ENCODE measurements around the gene SLC5A4.
"Not testable (repeated sequence)": the region's sequence is repeated elsewhere in the genome, so short reads cannot be mapped to it uniquely, and the experiment has no call there.

Gene SLC5A4

DNA sequence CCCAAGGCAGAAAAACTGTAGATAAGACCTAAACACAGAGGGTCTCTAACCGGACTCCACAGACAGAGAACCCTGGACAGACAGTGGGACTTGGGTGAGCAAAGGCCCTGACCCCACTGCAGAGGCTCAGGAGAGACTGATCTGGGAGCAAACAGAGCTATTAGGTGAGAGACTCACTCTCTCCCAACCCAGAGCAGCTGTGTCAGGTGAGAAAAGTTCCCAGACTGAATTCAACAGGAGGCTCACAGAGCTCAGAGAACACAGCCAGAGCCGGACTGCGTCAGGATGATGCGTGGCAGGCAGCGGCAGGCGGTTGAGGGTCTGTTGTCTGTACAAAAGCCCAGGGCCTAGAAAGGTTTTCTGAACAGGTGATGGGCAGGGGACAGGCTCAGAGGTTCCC, 55.8 kb downstream of the SLC5A4 start:
- no peak for DNase-seq

DNA sequence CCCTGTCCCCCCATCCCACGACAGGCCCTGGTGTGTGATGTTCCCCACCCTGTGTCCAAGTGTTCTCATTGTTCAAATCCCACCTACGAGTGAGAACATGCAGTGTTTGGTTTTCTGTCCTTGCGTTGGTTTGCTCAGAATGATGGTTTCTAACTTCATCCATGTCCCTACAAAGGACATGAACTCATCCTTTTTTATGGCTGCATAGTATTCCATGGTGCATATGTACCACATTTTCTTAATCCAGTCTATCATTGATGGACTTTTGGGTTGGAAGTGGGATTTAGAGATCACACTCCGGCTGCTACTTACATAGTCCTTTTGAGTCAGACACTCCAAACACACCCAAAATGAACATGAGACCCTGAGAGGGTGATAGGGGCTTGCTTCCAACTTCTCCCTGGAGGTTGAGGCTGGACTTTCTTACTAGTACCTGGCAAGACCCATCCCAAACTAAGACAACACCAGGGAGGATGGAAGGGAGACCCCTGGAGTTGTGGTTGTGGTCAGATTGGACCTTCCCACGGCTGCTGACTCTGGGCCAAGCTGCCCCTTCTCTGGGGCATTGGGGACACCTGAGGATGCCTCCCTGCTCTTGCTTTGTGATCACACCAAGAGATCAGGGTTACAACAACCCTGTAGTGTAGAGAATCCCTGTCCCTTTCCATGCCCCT, 57.5 kb downstream of the SLC5A4 start:
- DNase-seq, result not testable (repeated sequence)

DNA sequence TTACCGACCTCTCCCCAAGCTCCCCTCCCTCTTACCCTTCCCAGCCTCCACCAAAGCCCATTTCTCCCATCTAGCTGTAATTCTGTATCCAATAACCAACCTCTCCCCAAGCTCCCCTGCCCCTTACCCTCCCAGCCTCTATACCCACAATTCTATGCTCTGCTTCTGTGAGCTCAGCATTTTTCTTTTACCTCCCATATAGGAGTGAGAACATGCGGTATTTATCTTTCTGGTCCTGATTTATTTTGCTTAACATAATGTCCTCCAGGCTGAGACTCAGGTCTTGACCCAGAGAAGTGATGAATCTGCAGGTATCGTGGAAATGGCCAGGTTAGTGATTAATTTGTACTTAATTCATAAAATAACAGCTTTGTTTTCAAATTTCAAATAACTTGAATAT, 59.2 kb downstream of the SLC5A4 start:
- DNase-seq, result not testable (repeated sequence)

DNA sequence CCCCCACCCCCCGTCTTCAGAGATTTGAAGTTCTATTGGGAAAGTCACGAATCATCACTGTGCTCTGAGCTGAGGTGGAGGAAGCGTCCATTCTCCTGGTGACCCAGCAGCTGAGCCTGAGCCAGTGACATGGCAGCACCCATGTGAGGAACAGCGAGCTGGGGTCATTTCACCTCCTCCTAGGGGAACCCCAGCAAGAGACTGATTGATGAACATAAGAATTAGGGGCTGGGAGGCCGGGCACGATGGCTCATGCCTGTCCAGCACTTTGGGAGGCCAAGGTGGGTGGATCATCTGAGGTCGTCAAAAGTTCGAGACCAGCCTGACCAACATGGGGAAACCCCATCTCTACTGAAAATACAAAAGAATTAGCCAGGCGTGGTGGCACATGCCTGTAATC, 61.8 kb downstream of the SLC5A4 start:
- DNase-seq, result not testable (repeated sequence)

DNA sequence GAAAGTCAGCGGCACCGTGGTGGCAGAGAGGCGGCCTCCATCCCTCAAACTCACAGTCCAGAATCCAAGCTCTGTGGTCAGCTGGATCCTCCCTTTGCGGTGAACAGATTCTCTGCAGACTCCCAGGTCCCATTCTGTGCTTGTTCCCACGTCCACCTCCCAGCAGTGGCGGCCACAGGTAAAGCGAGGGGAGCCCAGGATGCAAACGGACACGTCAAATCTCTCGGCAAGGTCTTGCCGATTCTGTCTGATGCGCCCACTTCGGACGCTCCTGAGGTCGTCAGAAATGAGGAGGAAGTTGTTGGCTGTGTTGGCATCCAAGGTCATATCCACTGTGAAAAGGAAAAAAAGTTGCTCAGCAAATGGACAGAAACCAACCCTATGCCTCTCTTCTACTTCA, 64.1 kb downstream of the SLC5A4 start:
- not testable (repeated sequence) for DNase-seq

DNA sequence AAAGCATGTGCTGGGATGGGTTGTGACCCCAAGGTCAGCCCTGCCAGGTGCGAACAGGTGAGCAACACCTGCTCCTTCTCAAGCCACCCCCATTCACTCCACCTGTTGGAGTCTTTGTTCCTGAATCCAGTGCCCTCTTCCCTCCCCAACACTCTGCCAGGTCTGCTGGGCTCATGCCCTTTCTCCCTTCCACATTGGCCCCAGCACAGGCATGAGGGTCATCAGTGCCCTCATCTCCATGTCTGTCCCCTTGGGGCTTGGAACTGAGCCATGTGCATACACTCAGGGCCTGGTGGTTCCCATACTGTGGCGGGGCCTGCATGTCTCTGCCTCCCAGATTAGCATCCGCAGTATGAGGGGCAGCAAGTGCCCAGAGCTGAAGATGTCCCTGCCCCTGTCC, 69.3 kb downstream of the SLC5A4 start:
- no peak for DNase-seq

DNA sequence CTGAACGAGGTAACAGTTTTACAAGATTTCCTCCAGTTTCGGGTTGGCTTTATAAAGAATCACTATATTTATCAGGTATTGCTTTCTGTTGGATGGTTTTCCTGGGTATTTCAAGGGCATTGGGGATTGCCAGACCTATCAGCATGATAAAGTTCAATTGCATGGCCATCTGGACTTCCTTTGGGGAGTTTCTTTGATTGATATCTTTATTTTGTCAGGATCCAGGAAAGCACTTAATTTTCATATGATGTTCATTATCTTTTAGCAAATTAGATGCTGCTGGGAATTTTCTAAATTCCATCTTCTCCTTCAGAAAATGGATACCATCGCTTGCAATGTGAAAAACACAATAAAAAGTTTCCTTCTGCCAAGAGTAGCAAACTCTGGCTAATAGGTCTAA, 71.5 kb downstream of the SLC5A4 start:
- DNase-seq, result no peak

DNA sequence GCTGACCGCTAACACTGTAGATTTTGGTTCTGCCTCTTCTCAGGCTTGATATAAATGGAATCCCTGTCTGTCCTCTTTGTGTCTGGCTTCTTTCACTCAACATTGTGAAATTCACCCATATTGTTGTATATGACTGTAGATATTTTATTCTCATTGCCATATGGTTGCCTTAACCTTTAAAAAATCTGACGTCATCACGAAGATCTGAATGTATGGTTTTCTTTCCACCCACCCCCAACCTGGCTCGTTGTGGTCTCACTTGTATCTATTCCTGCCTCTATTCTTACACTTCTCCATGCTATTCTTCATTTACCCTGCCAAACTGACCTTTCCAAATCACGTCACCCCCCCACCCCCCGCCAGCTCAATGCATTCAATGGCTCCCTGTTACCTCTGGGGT, 74.1 kb downstream of the SLC5A4 start:
- DNase-seq, result no peak

DNA sequence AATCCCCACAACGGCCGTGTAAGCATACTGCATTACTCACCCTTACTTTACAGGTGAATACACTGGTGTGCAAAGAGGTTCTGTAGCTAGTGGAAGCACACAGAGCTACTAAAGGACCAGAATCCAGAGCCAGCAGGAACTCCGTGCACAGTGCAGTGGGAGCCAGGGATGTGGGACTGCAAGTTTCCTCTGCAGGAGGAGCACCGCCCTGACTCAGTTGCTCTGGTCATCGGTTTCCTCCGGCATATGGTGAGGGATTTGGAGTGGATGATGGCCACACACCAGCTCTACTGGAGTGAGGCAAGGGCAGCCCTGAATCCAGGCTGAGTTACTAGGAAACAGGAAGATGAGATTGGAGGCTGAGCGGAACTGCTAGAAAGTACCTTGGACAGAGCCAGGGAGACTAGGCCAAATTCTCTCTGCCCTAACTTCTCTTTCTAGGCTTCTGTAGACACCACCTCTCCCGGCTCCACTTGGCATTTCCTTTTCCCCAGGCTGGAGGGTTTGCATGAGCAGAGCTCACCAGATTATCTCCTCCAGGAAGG, 77.9 kb downstream of the SLC5A4 start:
- no peak for DNase-seq

DNA sequence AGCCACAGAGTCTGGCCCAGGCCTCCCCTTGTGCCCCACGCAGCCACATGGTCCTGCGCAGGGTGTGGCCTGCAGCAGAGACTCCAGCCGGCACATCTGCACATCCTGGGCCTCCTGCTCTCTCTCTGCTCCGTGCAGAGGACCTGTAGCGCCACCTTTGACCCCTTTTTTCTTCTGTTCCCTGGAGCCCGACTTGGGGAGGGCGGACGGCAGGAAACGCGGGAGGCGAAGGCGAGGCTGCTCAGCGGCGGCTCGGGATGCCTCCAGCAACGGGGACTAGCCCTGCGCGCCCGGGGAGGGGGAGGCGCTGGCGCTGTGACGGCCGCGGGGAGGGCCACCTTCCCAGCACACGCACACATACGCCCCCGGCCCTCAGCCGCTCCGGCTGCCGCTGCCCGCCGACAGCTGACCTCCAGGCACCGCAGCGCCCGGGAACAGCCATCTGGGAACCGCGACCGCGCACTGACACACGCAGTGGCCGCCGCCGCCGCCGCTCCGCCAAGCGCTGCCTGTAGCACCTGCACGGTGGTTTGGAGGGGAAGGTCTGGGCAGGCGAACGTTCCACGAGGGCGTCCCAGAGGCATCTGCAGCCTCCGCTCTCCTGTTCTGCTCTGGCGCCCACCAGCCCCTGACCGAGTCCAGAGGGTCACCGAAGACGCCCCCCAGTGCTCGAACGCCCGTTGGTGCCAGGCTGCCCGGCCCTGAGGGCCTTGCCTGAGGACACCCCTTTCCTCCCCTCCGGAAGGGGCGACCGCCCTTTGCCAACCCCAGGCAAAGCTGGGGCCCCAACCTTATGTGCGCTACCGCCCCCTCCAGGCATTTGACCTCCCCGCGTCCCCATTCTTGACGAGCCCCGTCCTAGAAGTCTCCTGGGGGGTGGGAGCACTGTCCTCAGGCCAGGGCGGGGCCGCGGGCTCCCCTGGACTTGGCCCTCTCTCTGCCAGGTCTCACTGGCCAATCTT, 79.2 kb downstream of the SLC5A4 start:
- peak in 1 of 2 experiments; percentile 15 for DNase-seq

DNA sequence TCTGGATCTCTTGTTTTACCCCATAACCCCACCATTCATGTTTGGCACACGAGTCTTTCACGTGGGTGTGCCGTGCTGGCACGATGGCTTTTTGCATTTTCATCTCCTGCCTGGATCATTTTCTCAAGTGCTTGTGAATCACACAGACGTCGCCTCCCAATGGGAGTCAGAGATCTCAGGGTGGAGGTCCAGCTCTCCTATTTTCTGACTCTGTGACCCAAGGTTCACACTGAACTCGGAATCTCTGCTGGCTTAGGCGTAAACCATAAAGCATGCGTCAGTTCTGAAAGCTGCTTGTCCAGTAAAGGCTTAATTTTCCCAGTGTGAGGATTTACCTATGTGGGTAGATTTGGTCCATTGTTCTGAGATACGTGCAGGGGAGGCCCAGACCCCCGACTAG, 80.0 kb downstream of the SLC5A4 start:
- no peak for DNase-seq
